ENCODE data around the gene ITGB7. TPM values are rescaled to one million over a fixed set of nuclear protein-coding genes. Genes with fewer than 3 reads are reported as not detected.

ITGB7 gene
- total and polyA plus RNA-seq, 10 donors, result 23.9 to 75.5 (median 55.8) TPM

GRCh38 chr12:53253298-53253697 lies 46.2 kb upstream of the ITGB7 start:
- peak overlapping the region in 5 of 8 donors; percentile 79 to 95 (median 90) for H3K27ac ChIP-seq
- intact Hi-C loops (cut with DNase I; ENCODE audit: low total_unique reads), result loop anchor here (5.0 kb wide), 1 partner anchor 46 kb away; the partner anchor contains the start of gene ITGB7
- peaks cover 0 to 29% (median 18%) of the 10 kb centered on the region in 6 donors for H3K36me3 ChIP-seq
- H3K4me3 ChIP-seq, result peak overlapping the region in 5 of 8 donors; percentile 87 to 97 (median 89)
- no peaks in the 10 kb centered on the region for H3K27me3 ChIP-seq (replicated peaks in 1 of 7)
- peaks cover 22 to 69% (median 53%) of the 10 kb centered on the region in 6 donors for H3K4me1 ChIP-seq
- H3K9me3 ChIP-seq, result no peaks in the 10 kb centered on the region
- TF ChIP-seq POLR2A (IDR thresholded peaks at IDR 0.05) (no peak), CTCF (IDR thresholded peaks at IDR 0.05 in 8 of 11, conservative IDR thresholded peaks at IDR 0.05 in 3 of 11) (no peak), POLR2AphosphoS5 (IDR thresholded peaks at IDR 0.05) (no peak)
- no peak for DNase-seq
- 94 to 96% (median 96%) methylated on average over 10 to 13 of the region's 13 CpGs for WGBS, 5 donors

DNA sequence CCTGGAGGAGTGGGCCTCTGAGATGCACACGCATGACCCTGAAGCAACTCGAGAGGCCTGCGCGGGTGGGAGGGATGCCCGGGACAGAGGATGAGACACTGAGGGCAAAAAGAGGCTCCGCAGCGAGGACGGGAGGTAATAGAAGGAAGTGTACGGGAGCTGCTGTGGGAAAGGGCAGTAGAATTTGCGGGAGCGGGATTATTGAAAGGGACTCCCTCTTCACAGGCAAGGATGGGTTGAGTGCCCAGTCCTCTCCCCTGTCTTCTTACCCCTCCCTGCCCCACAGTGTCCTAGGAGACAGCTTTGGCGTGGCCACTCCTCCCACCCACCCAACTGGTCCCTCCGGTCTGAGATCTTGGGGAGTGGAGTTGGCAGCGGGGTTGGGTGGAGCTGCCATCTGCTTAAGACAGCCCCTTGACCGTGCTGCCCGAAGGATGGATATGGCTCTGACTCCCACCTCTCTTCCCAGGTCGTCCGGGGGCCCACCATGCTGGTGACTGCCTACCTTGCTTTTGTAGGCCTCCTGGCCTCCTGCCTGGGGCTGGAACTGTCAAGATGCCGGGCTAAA lies 45.4 kb upstream of the ITGB7 start:
- Histone ChIP-seq H3K27ac (peak overlapping the region; percentile 75 to 95 (median 89)), H3K36me3 (peaks cover 0 to 29% (median 18%) of the 10 kb centered on the region in 6 donors), H3K4me3 (peak overlapping the region; percentile 86 to 97 (median 88)), H3K9me3 (no peaks in the 10 kb centered on the region), H3K27me3 (replicated peaks in 1 of 7) (no peaks in the 10 kb centered on the region), H3K4me1 (peaks cover 22 to 67% (median 53%) of the 10 kb centered on the region in 6 donors)
- 10 to 16% (median 14%) methylated on average over 19 of the region's 19 CpGs for WGBS, 5 donors
- no peak for DNase-seq
- TF ChIP-seq POLR2AphosphoS5 (IDR thresholded peaks at IDR 0.05) (no peak), POLR2A (IDR thresholded peaks at IDR 0.05) (no peak), CTCF (IDR thresholded peaks at IDR 0.05 in 8 of 11, conservative IDR thresholded peaks at IDR 0.05 in 3 of 11) (no peak)
- intact Hi-C loops (cut with DNase I; ENCODE audit: low total_unique reads), result loop anchor here (5.0 kb wide), 1 partner anchor 45 kb away; the partner anchor contains the start of gene ITGB7

- 1% methylated on average over 30 to 51 of the region's 51 CpGs for WGBS, 5 donors
- TF ChIP-seq CTCF (IDR thresholded peaks at IDR 0.05 in 8 of 11, conservative IDR thresholded peaks at IDR 0.05 in 3 of 11) (peak in 8 of 11 experiments; percentile 4 to 48 (median 20)), POLR2A (IDR thresholded peaks at IDR 0.05) (peak in 2 of 3 donors; percentile 10 to 26), POLR2AphosphoS5 (IDR thresholded peaks at IDR 0.05) (peak; percentile 76 to 87 (median 85))
- peak; percentile 95 for DNase-seq
Observed at GRCh38 chr12:53251477-53252348, 44.7 kb upstream of the ITGB7 start.

More at GRCh38 chr12:53251477-53252348, 44.7 kb upstream of the ITGB7 start:
- Histone ChIP-seq H3K27me3 (replicated peaks in 1 of 7) (no peaks in the 10 kb centered on the region), H3K9me3 (no peaks in the 10 kb centered on the region), H3K4me3 (peak overlapping the region; percentile 86 to 97 (median 88)), H3K4me1 (peaks cover 22 to 60% (median 50%) of the 10 kb centered on the region in 6 donors), H3K27ac (peak overlapping the region; percentile 75 to 95 (median 89)), H3K36me3 (peaks cover 0 to 29% (median 18%) of the 10 kb centered on the region in 6 donors)
- intact Hi-C loops (cut with DNase I; ENCODE audit: low total_unique reads), result loop anchor here (5.0 kb wide), 1 partner anchor 44 kb away; the partner anchor contains the start of gene ITGB7
